Muscle of back (tissue), 11 donors: ENCODE measurements around the gene RHOF. TPM values are rescaled to one million over a fixed set of nuclear protein-coding genes. Genes with fewer than 3 reads are reported as not detected.
"Not testable (repeated sequence)": the region's sequence is repeated elsewhere in the genome, so short reads cannot be mapped to it uniquely, and the experiment has no call there.

Source experiments
- DNase-seq, 3 donors: peaks; one replicate each; pipeline versions ENCODE4 v3.0.0 to v3.0.0-alpha.2; 2013
- polyA plus RNA-seq, 10 donors: library from polyadenylated mRNA; unstranded; fragments of 120-200 nt; gene quantifications; one replicate each; pipeline ENCODE4 v1.2.1, GENCODE V29; 2013; ENCODE audit not compliant: insufficient read length in 10 of 10

The RHOF gene
- polyA plus RNA-seq, 10 donors = 1.3 to 4.6 (median 2.2) TPM

DNA sequence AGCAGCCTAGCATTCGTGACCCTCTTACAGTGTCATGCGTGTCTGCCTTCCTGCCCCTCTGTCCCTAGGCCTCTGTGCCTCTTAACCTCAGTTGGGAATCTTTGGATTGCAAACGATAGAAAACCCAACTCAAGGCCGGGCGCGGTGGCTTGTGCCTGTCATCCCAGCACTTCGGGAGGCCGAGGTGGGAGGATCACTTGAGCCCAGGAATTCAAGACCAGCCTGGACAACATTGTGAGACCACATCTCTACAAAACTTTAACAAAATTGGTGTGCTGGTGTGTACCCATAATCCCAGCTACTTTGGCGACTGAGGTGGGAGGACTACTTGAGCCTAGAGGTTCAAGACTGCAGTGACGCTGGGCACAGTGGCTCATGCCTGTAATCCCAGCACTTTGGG lies 44.2 kb downstream of the RHOF start:
- DNase-seq = no peak

DNA sequence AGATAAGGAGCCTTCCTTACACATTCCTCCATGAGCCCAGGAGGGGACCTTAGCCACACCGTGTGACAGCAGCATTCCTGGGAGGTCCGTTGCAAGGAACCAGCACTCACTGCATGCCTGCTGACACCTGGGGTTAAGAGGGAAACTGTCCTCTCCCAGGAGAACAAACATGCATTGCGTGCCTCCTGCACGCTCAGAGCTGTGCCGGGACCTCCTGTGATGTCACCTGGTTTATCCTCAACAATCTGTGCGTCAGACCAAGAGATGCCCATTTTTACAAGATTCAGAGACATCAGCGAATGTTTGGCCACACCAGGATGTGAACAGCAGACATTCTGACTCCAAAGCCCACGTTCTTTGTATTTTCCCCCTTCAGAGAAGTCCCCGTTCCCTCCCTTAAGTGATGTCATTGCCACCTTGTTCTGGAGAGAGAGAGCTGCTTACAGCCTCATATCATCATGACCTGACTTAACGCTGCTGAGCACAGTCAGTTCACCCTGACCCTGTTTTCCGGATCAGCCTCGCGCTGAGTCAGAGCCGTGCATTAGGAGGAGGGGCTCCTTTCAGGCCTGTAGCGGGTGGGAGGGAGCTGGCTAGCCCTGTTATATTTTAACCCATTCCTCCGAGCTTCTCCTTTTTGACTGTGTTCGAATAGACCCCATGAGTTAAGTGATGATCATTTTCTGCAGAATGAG lies 44.8 kb downstream of the RHOF start:
- DNase-seq = peak in 2 of 3 donors; percentile 55 to 69

DNA sequence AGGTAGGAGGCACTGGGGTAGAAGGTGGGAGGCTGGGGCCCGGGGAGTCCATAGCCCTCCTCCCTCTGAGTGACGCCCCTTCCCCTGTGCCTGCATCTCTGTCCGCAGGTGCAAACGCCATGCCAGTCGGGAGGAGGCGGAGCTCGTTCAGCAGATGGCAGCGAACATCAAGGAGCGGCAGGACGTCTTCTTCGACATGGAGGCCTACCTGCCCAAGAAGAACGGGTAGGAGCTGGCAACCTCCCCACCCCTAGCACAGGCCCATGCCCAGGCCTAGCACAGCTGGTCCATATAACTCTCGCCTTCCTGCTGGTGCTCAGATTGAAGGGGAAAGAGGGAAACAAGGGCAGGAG lies 45.3 kb downstream of the RHOF start:
- DNase-seq = no peak

GRCh38 chr12:121745545-121745944 lies 47.9 kb downstream of the RHOF start:
- DNase-seq = not testable (repeated sequence)

DNA sequence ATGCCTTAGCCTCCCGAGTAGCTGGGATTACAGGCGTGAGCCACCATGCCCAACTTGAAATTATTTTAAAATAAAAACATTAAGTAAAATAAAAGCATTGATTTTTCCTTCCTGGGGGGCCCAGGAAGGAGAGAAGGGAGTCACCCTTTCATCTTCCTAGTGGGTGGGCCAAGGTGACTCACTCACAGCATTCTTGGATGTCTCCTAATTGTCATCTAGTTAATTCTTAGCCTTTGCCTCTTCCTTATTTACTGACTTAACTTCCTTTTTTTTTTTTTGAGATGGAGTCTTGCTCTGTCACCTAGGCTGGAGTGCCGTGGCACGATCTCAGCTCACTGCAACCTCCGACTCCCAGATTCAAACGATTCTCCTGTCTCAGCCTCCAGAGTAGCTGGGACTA lies 51.7 kb downstream of the RHOF start:
- DNase-seq = no peak

- DNase-seq = no peak
These were observed 52.6 kb downstream of the RHOF start for GRCh38 chr12:121740847-121741246.

GRCh38 chr12:121738340-121738858 lies 55.1 kb downstream of the RHOF start:
- no peak for DNase-seq

- DNase-seq = no peak
These were observed 59.6 kb downstream of the RHOF start for GRCh38 chr12:121733849-121734248.

- DNase-seq = no peak
These were observed 62.0 kb downstream of the RHOF start for GRCh38 chr12:121731473-121731872.

DNA sequence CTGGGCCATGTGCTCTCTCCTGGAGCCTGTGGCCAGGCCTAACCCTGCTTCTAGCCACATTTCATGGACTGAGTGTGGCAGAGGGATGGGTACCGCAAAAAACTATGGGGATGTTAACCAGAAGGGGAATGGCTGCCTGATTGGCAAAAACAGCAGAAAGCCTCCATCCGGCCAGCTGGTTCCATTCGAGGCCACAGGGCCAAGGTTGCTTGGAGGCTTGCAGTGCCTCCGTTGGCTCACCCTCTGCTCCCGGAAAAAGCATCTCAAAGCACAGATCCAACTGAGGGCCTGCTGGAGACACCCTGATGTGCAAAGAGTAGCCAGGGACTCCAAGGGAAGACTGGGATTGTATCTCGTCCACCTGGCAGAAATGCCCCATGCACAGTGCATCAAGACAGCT lies 64.5 kb downstream of the RHOF start:
- no peak for DNase-seq

Other genes starting within 250 kb of the RHOF start
- gene KDM2B, start 212.7 kb downstream of the RHOF start, polyA plus RNA-seq = 10 to 100 TPM; 18.1 to 28.4 (median 24.4) TPM
- gene ORAI1, start 167.2 kb downstream of the RHOF start, polyA plus RNA-seq = 10 to 100 TPM; 23.8 to 42.1 (median 35.7) TPM
- under 1 TPM; 0.12 to 0.74 (median 0.29) TPM for gene MORN3, start 124.0 kb downstream of the RHOF start, polyA plus RNA-seq
- 10 to 100 TPM; 10.6 to 22.9 (median 17.0) TPM for gene TMEM120B, start 80.9 kb downstream of the RHOF start, polyA plus RNA-seq
- gene SETD1B, start 10.3 kb upstream of the RHOF start, polyA plus RNA-seq = 10 to 100 TPM in 3 of 10 donors, 1 to 10 TPM in 7; 6.6 to 11.2 (median 8.7) TPM
- gene HPD, start 65.2 kb upstream of the RHOF start, polyA plus RNA-seq = under 1 TPM in 2 of 10 donors, not detected in 8; 0.11 to 0.14 TPM
- 10 to 100 TPM; 33.4 to 56.1 (median 42.0) TPM for gene PSMD9, start 95.1 kb upstream of the RHOF start, polyA plus RNA-seq
- gene CFAP251, start 124.9 kb upstream of the RHOF start, polyA plus RNA-seq = 1 to 10 TPM in 7 of 10 donors, under 1 TPM in 3; 0.54 to 2.2 (median 1.2) TPM
- 10 to 100 TPM; 12.5 to 17.5 (median 14.7) TPM for gene BCL7A, start 228.2 kb upstream of the RHOF start, polyA plus RNA-seq